BE2C (cell line): Measurements from ENCODE around the gene CPVL.

Source experiments
- DNase-seq: peaks from one replicate; pipeline ENCODE4 v3.0.0-alpha.2; 2020
- H3K27me3 ChIP-seq: fragments of 250-450 bp; sonication (Bioruptor Pico); 2 replicates; pipeline ENCODE4 v1.5.1; 2020; ENCODE audit warnings: mild to moderate bottlenecking
- H3K36me3 ChIP-seq: fragments of 250-450 bp; sonication (Bioruptor Pico); 2 replicates; pipeline ENCODE4 v1.5.1; 2020; ENCODE audit warnings: mild to moderate bottlenecking
- H3K4me1 ChIP-seq: fragments of 250-450 bp; sonication (Bioruptor Pico); 2 replicates; pipeline ENCODE4 v1.5.1; 2020
- H3K4me3 ChIP-seq: 2 replicates; pipeline ENCODE4 v1.5.1; 2011; ENCODE audit warnings: low read depth, low read length
- H3K9me3 ChIP-seq: fragments of 250-450 bp; sonication (Bioruptor Pico); 2 replicates; pipeline ENCODE4 v1.5.1; 2020
- TF ChIP-seq, protein P1 (sequence below): IDR thresholded peaks from 2 replicates; pipeline ENCODE4 v1.5.1; 2012; ENCODE audit warnings: mild to moderate bottlenecking, low read depth, low read length

Gene CPVL

DNA sequence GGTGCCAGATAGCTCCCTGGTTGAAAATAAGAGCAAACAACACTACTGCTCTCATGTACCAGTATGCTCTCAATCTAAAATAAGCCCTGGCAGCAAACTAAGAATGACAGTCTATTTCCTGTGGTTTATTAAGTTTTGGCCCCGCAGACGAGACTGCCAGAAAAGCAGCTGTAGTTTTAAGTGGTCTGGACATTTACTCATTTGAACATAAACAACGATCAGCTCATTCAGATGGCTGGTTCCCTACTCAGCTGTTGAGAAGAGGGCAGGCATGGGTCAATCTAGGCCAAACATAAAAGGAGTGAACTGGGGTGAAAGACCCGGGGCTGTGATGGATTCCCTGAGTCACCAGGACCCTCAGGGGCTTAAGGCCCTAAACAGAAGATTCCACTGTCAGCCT is 192.7 kb downstream of the CPVL start:
- Histone ChIP-seq H3K27me3 (peaks cover 31% of the 10 kb centered on the region), H3K9me3 (no peaks in the 10 kb centered on the region), H3K4me1 (peaks cover 21% of the 10 kb centered on the region), H3K4me3 (no peak overlapping the region), H3K36me3 (no peaks in the 10 kb centered on the region)
- DNase-seq = peak; percentile 71
- TF ChIP-seq, protein P1, sequence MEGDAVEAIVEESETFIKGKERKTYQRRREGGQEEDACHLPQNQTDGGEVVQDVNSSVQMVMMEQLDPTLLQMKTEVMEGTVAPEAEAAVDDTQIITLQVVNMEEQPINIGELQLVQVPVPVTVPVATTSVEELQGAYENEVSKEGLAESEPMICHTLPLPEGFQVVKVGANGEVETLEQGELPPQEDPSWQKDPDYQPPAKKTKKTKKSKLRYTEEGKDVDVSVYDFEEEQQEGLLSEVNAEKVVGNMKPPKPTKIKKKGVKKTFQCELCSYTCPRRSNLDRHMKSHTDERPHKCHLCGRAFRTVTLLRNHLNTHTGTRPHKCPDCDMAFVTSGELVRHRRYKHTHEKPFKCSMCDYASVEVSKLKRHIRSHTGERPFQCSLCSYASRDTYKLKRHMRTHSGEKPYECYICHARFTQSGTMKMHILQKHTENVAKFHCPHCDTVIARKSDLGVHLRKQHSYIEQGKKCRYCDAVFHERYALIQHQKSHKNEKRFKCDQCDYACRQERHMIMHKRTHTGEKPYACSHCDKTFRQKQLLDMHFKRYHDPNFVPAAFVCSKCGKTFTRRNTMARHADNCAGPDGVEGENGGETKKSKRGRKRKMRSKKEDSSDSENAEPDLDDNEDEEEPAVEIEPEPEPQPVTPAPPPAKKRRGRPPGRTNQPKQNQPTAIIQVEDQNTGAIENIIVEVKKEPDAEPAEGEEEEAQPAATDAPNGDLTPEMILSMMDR = no peak
